ENCODE results near the gene AHCY. TPM values are rescaled to one million over a fixed set of nuclear protein-coding genes. Genes with fewer than 3 reads are reported as not detected.
"Not testable (repeated sequence)": the region's sequence is repeated elsewhere in the genome, so short reads cannot be mapped to it uniquely, and the experiment has no call there.

AHCY gene
- total RNA-seq, 2 donors from 2014 or later = 271 to 350 TPM

- Histone ChIP-seq H3K9me3 (ENCODE audit: control insufficient read depth, low read length) (peaks cover 9% of the 10 kb centered on the region), H3K36me3 (ENCODE audit: control insufficient read depth, insufficient read depth, low read length) (no peaks in the 10 kb centered on the region), H3K27me3 (ENCODE audit: control insufficient read depth, insufficient read depth, low read length, poor library complexity, severe bottlenecking) (no peaks in the 10 kb centered on the region), H3K4me3 (ENCODE audit: low read length) (no peak overlapping the region), H3K4me1 (ENCODE audit: control insufficient read depth, insufficient read depth, low read length) (no peaks in the 10 kb centered on the region), H3K9ac (ENCODE audit: extremely low read depth, low read length, poor library complexity, severe bottlenecking) (no peak overlapping the region), H3K27ac (ENCODE audit: low read depth, low read length) (no peak overlapping the region)
- H3K27me3 Mint-ChIP-seq (ENCODE audit: insufficient read depth) = peaks cover 14% of the 10 kb centered on the region
- peaks cover 4% of the 10 kb centered on the region for H3K4me1 Mint-ChIP-seq
- no peak overlapping the region for H3K27ac Mint-ChIP-seq
- DNase-seq = no peak
- peaks cover 8% of the 10 kb centered on the region for H3K9me3 Mint-ChIP-seq
- TF ChIP-seq CTCF (conservative IDR thresholded peaks at IDR 0.05) = no peak
- H3K36me3 Mint-ChIP-seq (ENCODE audit: low read depth) = no peaks in the 10 kb centered on the region
- no peak overlapping the region for H3K4me3 Mint-ChIP-seq
- 89 to 97% methylated on average over 1 of the region's 1 CpG for WGBS, 2 experiments (ENCODE audit: insufficient coverage in 1 of 2, insufficient read length in 1 of 2)
Observed at GRCh38 chr20:34242879-34243278, 60.3 kb downstream of the AHCY start.

GRCh38 chr20:34242015-34242414, 61.1 kb downstream of the AHCY start:
- DNase-seq; H3K4me1 Mint-ChIP-seq; H3K9ac ChIP-seq (ENCODE audit: extremely low read depth, low read length, poor library complexity, severe bottlenecking); H3K36me3 ChIP-seq (ENCODE audit: control insufficient read depth, insufficient read depth, low read length); H3K4me3 Mint-ChIP-seq; H3K4me3 ChIP-seq (ENCODE audit: low read length); H3K27ac ChIP-seq (ENCODE audit: low read depth, low read length); H3K4me1 ChIP-seq (ENCODE audit: control insufficient read depth, insufficient read depth, low read length); H3K27ac Mint-ChIP-seq; H3K27me3 ChIP-seq (ENCODE audit: control insufficient read depth, insufficient read depth, low read length, poor library complexity, severe bottlenecking); H3K36me3 Mint-ChIP-seq (ENCODE audit: low read depth): not testable (repeated sequence)
- Mint-ChIP-seq H3K27me3 (ENCODE audit: insufficient read depth) (peaks cover 20% of the 10 kb centered on the region), H3K9me3 (peaks cover 17% of the 10 kb centered on the region)
- 93 to 95% methylated on average over 2 to 4 of the region's 4 CpGs for WGBS, 2 experiments (ENCODE audit: insufficient coverage in 1 of 2, insufficient read length in 1 of 2)
- peaks cover 16% of the 10 kb centered on the region for H3K9me3 ChIP-seq (ENCODE audit: control insufficient read depth, low read length)

- WGBS, 2 experiments (ENCODE audit: insufficient coverage in 1 of 2, insufficient read length in 1 of 2) = 81 to 85% methylated on average over 6 to 9 of the region's 9 CpGs
- Mint-ChIP-seq H3K9me3 (peaks cover 20% of the 10 kb centered on the region), H3K27me3 (ENCODE audit: insufficient read depth) (peaks cover 23% of the 10 kb centered on the region), H3K4me3 (no peak within 1 kb of the TSS), H3K27ac (no peak within 1 kb of the TSS), H3K4me1 (peaks cover 4% of the 10 kb centered on the region), H3K36me3 (ENCODE audit: low read depth) (no peaks in the 10 kb centered on the region)
- no peak for TF ChIP-seq CTCF (conservative IDR thresholded peaks at IDR 0.05)
- no peak within 1 kb of the TSS for H3K9ac ChIP-seq (ENCODE audit: extremely low read depth, low read length, poor library complexity, severe bottlenecking)
- no peak within 1 kb of the TSS for H3K4me3 ChIP-seq (ENCODE audit: low read length)
- H3K4me1 ChIP-seq (ENCODE audit: control insufficient read depth, insufficient read depth, low read length) = no peaks in the 10 kb centered on the region
- peaks cover 21% of the 10 kb centered on the region for H3K9me3 ChIP-seq (ENCODE audit: control insufficient read depth, low read length)
- H3K27ac ChIP-seq (ENCODE audit: low read depth, low read length) = no peak within 1 kb of the TSS
- H3K36me3 ChIP-seq (ENCODE audit: control insufficient read depth, insufficient read depth, low read length) = no peaks in the 10 kb centered on the region
- no peaks in the 10 kb centered on the region for H3K27me3 ChIP-seq (ENCODE audit: control insufficient read depth, insufficient read depth, low read length, poor library complexity, severe bottlenecking)
- no peak for DNase-seq
Observed at GRCh38 chr20:34240693-34241615, 62.2 kb downstream of the AHCY start, which contains the start of gene ASIP. TSS of gene ASIP (plus strand) at chr20:34241423. CDS start at chr20:34260375, 18,952 bp downstream.

Data from endodermal cell (in vitro differentiated cells).